NB4 (cell line): ENCODE measurements around the gene SH3PXD2A.

Experiments used
- MYC ChIP-seq: IDR thresholded peaks from 2 replicates; pipeline ENCODE4 v1.6.1; 2011; ENCODE audit warnings: low read depth, low read length
- POLR2A ChIP-seq: IDR thresholded peaks from 2 replicates; pipeline ENCODE4 v1.6.1; 2011; ENCODE audit warnings: mild to moderate bottlenecking; ENCODE audit not compliant: insufficient read length; ENCODE audit errors: extremely low read depth
- TF ChIP-seq, protein P1 (sequence below): IDR thresholded peaks from one replicate; pipeline ENCODE4 v1.5.1; 2012; ENCODE audit warnings: low read depth, low read length
- TF ChIP-seq, protein P2 (sequence below): IDR thresholded peaks from 2 replicates; pipeline ENCODE4 v1.6.1; 2011; ENCODE audit warnings: low read depth, low read length

DNA sequence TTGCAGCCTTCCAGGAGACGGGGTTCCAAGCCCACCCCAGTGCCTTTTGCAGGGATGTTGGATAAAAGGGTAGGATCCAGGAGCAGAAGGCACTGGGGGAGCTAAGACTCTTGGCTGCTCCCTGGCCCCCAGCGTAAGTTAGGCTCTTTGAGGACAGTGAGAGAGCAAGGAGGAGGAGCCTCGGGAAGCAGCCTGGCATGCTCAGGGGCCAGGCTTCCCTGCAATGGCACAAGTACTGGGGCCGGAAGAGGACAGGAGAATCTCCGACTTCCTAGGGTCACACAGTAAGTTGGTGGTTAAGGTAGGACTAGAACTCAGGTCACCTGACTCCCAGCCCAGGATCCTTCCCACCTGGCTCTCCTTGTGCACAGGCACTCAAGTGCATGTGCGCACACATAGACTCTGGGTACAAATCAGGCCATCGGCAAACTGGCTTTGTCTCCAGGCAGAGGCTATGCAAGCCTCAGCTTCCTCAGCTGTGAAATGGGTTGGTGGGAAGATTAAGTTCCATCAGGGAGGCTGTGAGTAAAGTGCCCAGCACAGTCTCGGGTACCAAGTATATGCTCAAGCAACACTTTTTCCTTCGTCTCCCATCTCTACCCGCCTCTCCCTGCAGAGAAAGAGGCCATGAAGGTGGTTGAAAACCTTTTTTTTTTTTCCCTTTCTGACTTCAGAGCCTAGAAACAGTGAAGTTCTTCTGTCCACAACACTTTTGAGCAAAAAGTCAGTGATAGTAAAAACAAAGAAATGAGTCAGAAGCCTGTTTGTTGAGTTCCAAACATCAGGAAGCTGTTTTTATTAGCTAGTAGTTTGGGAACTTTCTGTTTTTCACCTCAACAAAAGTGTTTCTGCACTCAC, 282.8 kb downstream of the SH3PXD2A start:
- TF ChIP-seq, protein P1, sequence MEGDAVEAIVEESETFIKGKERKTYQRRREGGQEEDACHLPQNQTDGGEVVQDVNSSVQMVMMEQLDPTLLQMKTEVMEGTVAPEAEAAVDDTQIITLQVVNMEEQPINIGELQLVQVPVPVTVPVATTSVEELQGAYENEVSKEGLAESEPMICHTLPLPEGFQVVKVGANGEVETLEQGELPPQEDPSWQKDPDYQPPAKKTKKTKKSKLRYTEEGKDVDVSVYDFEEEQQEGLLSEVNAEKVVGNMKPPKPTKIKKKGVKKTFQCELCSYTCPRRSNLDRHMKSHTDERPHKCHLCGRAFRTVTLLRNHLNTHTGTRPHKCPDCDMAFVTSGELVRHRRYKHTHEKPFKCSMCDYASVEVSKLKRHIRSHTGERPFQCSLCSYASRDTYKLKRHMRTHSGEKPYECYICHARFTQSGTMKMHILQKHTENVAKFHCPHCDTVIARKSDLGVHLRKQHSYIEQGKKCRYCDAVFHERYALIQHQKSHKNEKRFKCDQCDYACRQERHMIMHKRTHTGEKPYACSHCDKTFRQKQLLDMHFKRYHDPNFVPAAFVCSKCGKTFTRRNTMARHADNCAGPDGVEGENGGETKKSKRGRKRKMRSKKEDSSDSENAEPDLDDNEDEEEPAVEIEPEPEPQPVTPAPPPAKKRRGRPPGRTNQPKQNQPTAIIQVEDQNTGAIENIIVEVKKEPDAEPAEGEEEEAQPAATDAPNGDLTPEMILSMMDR, result no peak
- TF ChIP-seq POLR2A (no peak), MYC (no peak)
- TF ChIP-seq, protein P2, sequence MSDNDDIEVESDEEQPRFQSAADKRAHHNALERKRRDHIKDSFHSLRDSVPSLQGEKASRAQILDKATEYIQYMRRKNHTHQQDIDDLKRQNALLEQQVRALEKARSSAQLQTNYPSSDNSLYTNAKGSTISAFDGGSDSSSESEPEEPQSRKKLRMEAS, result no peak
